Transverse colon (tissue), 4 donors: Measurements from ENCODE around the gene PDE7B.

ENCODE experiments used
- CTCF ChIP-seq, 5 experiments: fragments of 200-600 bp in 3 of 5; fragments of 450-650 bp in 2 of 5; sonication (generic) in 3 of 5; IDR thresholded peaks; 1 replicate in 2 of 5; 2 replicates in 3 of 5; pipeline ENCODE4 v1.5.1; 2016 to 2017; ENCODE audit warnings: antibody characterized with exemption in 5 of 5, inconsistent platforms in 3 of 5, mild to moderate bottlenecking in 2 of 5, moderate library complexity in 1 of 5
- EP300 ChIP-seq: sonication (generic); formaldehyde crosslinking; IDR thresholded peaks from one replicate; pipeline ENCODE4 v1.6.1; 2017; ENCODE audit warnings: antibody characterized with exemption, low read depth
- POLR2A ChIP-seq: fragments of 450-650 bp; IDR thresholded peaks from one replicate; pipeline ENCODE4 v1.6.1; 2016; ENCODE audit warnings: antibody characterized with exemption, mild to moderate bottlenecking, moderate library complexity
- POLR2AphosphoS5 ChIP-seq, 3 donors: sonication (generic); formaldehyde crosslinking; IDR thresholded peaks; one replicate each; pipeline ENCODE4 v1.6.1; 2016; ENCODE audit warnings: antibody characterized with exemption in 3 of 3

- TF ChIP-seq CTCF (IDR thresholded peaks at IDR 0.05), result no peak
- TF ChIP-seq POLR2AphosphoS5 (IDR thresholded peaks at IDR 0.05), result no peak
- TF ChIP-seq POLR2A, result no peak
- TF ChIP-seq EP300, result no peak
Observed at GRCh38 chr6:136115941-136116340, 264.4 kb downstream of the PDE7B start.
